Measurements from ENCODE around the gene TFF1.

The TFF1 gene

GRCh38 chr21:42383331-42383730, 17.0 kb upstream of the TFF1 start:
- peaks cover 0 to 4% of the 10 kb centered on the region in 2 donors for H3K9me3 ChIP-seq (ENCODE audit: control insufficient read depth in 2 of 2, low read length in 2 of 2)
- H3K4me1 ChIP-seq (ENCODE audit: control insufficient read depth in 2 of 2, insufficient read depth in 2 of 2, low read length in 2 of 2): peaks cover 11 to 29% of the 10 kb centered on the region in 2 donors
- peak overlapping the region; percentile 45 to 72 for H3K27ac ChIP-seq (ENCODE audit: low read depth in 2 of 2, low read length in 2 of 2)
- no peak overlapping the region for H3K4me3 ChIP-seq (ENCODE audit: low read length in 2 of 2)
- H3K27me3 ChIP-seq (ENCODE audit: control insufficient read depth in 2 of 2, insufficient read depth in 2 of 2, low read length in 2 of 2): no peaks in the 10 kb centered on the region
- H3K9ac ChIP-seq (ENCODE audit: low read depth in 1 of 2, low read length in 2 of 2): peak overlapping the region in 1 of 2 donors; percentile 50
- H3K36me3 ChIP-seq (ENCODE audit: control insufficient read depth in 2 of 2, insufficient read depth in 2 of 2, low read length in 2 of 2): no peaks in the 10 kb centered on the region

GRCh38 chr21:42382915-42383314, 16.6 kb upstream of the TFF1 start:
- no peaks in the 10 kb centered on the region for H3K36me3 ChIP-seq (ENCODE audit: control insufficient read depth in 2 of 2, insufficient read depth in 2 of 2, low read length in 2 of 2)
- no peak overlapping the region for H3K27ac ChIP-seq (ENCODE audit: low read depth in 2 of 2, low read length in 2 of 2)
- H3K4me3 ChIP-seq (ENCODE audit: low read length in 2 of 2): no peak overlapping the region
- peaks cover 11 to 31% of the 10 kb centered on the region in 2 donors for H3K4me1 ChIP-seq (ENCODE audit: control insufficient read depth in 2 of 2, insufficient read depth in 2 of 2, low read length in 2 of 2)
- H3K9me3 ChIP-seq (ENCODE audit: control insufficient read depth in 2 of 2, low read length in 2 of 2): peaks cover 0 to 4% of the 10 kb centered on the region in 2 donors
- no peaks in the 10 kb centered on the region for H3K27me3 ChIP-seq (ENCODE audit: control insufficient read depth in 2 of 2, insufficient read depth in 2 of 2, low read length in 2 of 2)
- H3K9ac ChIP-seq (ENCODE audit: low read depth in 1 of 2, low read length in 2 of 2): no peak overlapping the region

DNA sequence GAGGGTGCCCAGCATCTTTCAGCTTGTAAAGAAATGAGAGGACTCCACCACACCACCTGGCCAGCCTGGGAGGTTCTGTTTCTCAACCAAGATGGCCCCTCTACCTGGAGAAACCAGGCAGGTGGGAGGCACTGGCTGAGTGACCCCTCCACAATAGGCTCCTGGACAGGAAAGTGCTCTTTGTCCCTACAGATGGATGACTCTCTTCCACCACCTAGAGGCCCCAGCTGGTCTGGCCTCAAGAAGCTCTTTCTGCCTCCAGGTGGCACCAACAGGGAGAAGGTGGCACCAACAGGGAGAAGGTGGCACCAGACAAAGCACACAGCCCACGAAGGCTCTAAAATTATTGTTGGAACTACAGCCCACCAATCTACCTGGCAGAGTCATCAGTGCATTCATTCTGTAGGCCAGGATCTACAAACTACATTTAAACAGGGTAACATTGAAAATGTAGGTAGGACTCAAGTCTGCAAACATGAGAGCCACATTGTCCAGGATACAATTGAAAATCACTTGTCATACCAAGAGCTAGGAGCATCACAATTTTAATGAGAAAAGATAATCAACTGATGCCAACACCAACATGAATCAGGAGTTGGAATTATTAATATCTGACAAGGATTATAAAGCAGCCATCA, 15.1 kb upstream of the TFF1 start:
- Histone ChIP-seq H3K4me3 (ENCODE audit: low read length in 2 of 2) (no peak overlapping the region), H3K9ac (ENCODE audit: low read depth in 1 of 2, low read length in 2 of 2) (no peak overlapping the region), H3K36me3 (ENCODE audit: control insufficient read depth in 2 of 2, insufficient read depth in 2 of 2, low read length in 2 of 2) (no peaks in the 10 kb centered on the region)

GRCh38 chr21:42379426-42380215, 13.3 kb upstream of the TFF1 start:
- Histone ChIP-seq H3K4me3 (ENCODE audit: low read length in 2 of 2) (no peak overlapping the region), H3K4me1 (ENCODE audit: control insufficient read depth in 2 of 2, insufficient read depth in 2 of 2, low read length in 2 of 2) (peaks cover 22 to 32% of the 10 kb centered on the region in 2 donors), H3K36me3 (ENCODE audit: control insufficient read depth in 2 of 2, insufficient read depth in 2 of 2, low read length in 2 of 2) (no peaks in the 10 kb centered on the region), H3K9me3 (ENCODE audit: control insufficient read depth in 2 of 2, low read length in 2 of 2) (peaks cover 0 to 4% of the 10 kb centered on the region in 2 donors), H3K27me3 (ENCODE audit: control insufficient read depth in 2 of 2, insufficient read depth in 2 of 2, low read length in 2 of 2) (peaks cover 0 to 3% of the 10 kb centered on the region in 2 donors), H3K27ac (ENCODE audit: low read depth in 2 of 2, low read length in 2 of 2) (no peak overlapping the region), H3K9ac (ENCODE audit: low read depth in 1 of 2, low read length in 2 of 2) (no peak overlapping the region)

More for the DNA sequence above, 15.1 kb upstream of the TFF1 start:
- Histone ChIP-seq H3K9me3 (ENCODE audit: control insufficient read depth in 2 of 2, low read length in 2 of 2) (peaks cover 0 to 4% of the 10 kb centered on the region in 2 donors), H3K27ac (ENCODE audit: low read depth in 2 of 2, low read length in 2 of 2) (no peak overlapping the region), H3K27me3 (ENCODE audit: control insufficient read depth in 2 of 2, insufficient read depth in 2 of 2, low read length in 2 of 2) (peaks cover 0 to 3% of the 10 kb centered on the region in 2 donors), H3K4me1 (ENCODE audit: control insufficient read depth in 2 of 2, insufficient read depth in 2 of 2, low read length in 2 of 2) (peaks cover 14 to 39% of the 10 kb centered on the region in 2 donors)

DNA sequence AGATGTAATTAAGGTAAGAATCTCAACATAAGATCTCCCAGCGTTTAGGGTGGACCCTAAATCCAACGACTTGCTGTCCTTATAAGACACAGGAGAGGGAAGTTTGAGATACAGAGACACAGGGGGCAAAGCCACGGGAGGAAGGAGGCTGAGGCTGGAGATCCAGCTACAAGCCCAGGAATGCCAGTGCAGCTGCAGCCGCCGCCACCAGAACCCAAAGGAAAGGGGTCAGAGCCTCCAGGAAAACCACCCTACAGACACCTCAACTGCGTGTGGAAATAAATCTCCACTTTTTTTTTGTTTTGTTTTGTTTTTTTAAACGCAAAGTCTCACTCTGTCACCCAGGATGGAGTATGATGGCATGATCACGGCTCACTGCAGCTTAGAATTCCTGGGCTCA, 12.1 kb upstream of the TFF1 start:
- Histone ChIP-seq H3K27me3 (ENCODE audit: control insufficient read depth in 2 of 2, insufficient read depth in 2 of 2, low read length in 2 of 2) (peaks cover 0 to 3% of the 10 kb centered on the region in 2 donors), H3K36me3 (ENCODE audit: control insufficient read depth in 2 of 2, insufficient read depth in 2 of 2, low read length in 2 of 2) (no peaks in the 10 kb centered on the region), H3K4me1 (ENCODE audit: control insufficient read depth in 2 of 2, insufficient read depth in 2 of 2, low read length in 2 of 2) (peaks cover 20 to 21% of the 10 kb centered on the region in 2 donors), H3K4me3 (ENCODE audit: low read length in 2 of 2) (no peak overlapping the region), H3K9ac (ENCODE audit: low read depth in 1 of 2, low read length in 2 of 2) (no peak overlapping the region), H3K27ac (ENCODE audit: low read depth in 2 of 2, low read length in 2 of 2) (no peak overlapping the region), H3K9me3 (ENCODE audit: control insufficient read depth in 2 of 2, low read length in 2 of 2) (peaks cover 0 to 4% of the 10 kb centered on the region in 2 donors)

GRCh38 chr21:42377951-42378340, 11.6 kb upstream of the TFF1 start:
- peaks cover 0 to 3% of the 10 kb centered on the region in 2 donors for H3K27me3 ChIP-seq (ENCODE audit: control insufficient read depth in 2 of 2, insufficient read depth in 2 of 2, low read length in 2 of 2)
- no peaks in the 10 kb centered on the region for H3K36me3 ChIP-seq (ENCODE audit: control insufficient read depth in 2 of 2, insufficient read depth in 2 of 2, low read length in 2 of 2)
- no peak overlapping the region for H3K4me3 ChIP-seq (ENCODE audit: low read length in 2 of 2)

GRCh38 chr21:42377211-42377950, 11.0 kb upstream of the TFF1 start:
- Histone ChIP-seq H3K4me1 (ENCODE audit: control insufficient read depth in 2 of 2, insufficient read depth in 2 of 2, low read length in 2 of 2) (peaks cover 20% of the 10 kb centered on the region in 2 donors), H3K27ac (ENCODE audit: low read depth in 2 of 2, low read length in 2 of 2) (peak overlapping the region in 1 of 2 donors; percentile 88), H3K9me3 (ENCODE audit: control insufficient read depth in 2 of 2, low read length in 2 of 2) (peaks cover 0 to 4% of the 10 kb centered on the region in 2 donors), H3K9ac (ENCODE audit: low read depth in 1 of 2, low read length in 2 of 2) (peak overlapping the region in 1 of 2 donors; percentile 77), H3K4me3 (ENCODE audit: low read length in 2 of 2) (peak overlapping the region; percentile 52 to 62), H3K27me3 (ENCODE audit: control insufficient read depth in 2 of 2, insufficient read depth in 2 of 2, low read length in 2 of 2) (peaks cover 0 to 3% of the 10 kb centered on the region in 2 donors), H3K36me3 (ENCODE audit: control insufficient read depth in 2 of 2, insufficient read depth in 2 of 2, low read length in 2 of 2) (no peaks in the 10 kb centered on the region)

More at GRCh38 chr21:42377951-42378340, 11.6 kb upstream of the TFF1 start:
- Histone ChIP-seq H3K9ac (ENCODE audit: low read depth in 1 of 2, low read length in 2 of 2) (no peak overlapping the region), H3K4me1 (ENCODE audit: control insufficient read depth in 2 of 2, insufficient read depth in 2 of 2, low read length in 2 of 2) (peaks cover 20% of the 10 kb centered on the region in 2 donors), H3K27ac (ENCODE audit: low read depth in 2 of 2, low read length in 2 of 2) (no peak overlapping the region), H3K9me3 (ENCODE audit: control insufficient read depth in 2 of 2, low read length in 2 of 2) (peaks cover 0 to 4% of the 10 kb centered on the region in 2 donors)

DNA sequence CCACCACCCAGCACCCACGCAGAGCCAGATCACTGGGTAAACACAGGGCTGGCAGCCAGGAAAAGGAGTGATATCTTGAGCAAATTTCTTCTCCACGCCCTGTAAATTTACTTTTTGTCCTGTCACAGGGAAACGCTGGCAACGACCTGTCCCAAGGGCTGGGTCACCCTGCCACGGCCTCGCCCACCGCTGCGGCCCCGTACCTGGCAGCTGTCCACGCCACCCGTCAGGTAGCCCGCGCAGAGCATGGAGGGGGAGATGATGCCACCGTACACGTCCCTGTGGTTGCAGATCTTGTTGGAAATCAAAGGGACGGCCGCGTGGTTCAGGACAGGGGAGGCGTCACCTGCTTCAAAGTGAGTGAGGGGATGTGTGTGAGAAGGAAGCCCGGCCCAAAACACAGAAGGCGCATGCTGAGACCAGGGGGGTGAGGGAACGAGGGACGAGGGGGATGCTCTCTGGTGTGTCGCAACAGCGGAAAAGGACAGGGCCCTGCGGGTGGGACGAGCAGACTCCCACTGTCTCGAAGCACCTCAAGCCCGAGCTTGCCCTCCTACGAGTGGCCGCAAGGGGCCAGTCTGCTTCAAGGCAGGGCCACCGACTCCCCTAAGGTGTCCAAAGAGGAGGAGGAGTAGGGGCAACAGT, 10.1 kb upstream of the TFF1 start:
- peaks cover 20% of the 10 kb centered on the region in 2 donors for H3K4me1 ChIP-seq (ENCODE audit: control insufficient read depth in 2 of 2, insufficient read depth in 2 of 2, low read length in 2 of 2)
- H3K27ac ChIP-seq (ENCODE audit: low read depth in 2 of 2, low read length in 2 of 2): peak overlapping the region; percentile 82 to 88
- peak overlapping the region; percentile 41 to 77 for H3K9ac ChIP-seq (ENCODE audit: low read depth in 1 of 2, low read length in 2 of 2)
- peak overlapping the region; percentile 52 to 62 for H3K4me3 ChIP-seq (ENCODE audit: low read length in 2 of 2)
- H3K9me3 ChIP-seq (ENCODE audit: control insufficient read depth in 2 of 2, low read length in 2 of 2): no peaks in the 10 kb centered on the region
- no peaks in the 10 kb centered on the region for H3K36me3 ChIP-seq (ENCODE audit: control insufficient read depth in 2 of 2, insufficient read depth in 2 of 2, low read length in 2 of 2)
- peaks cover 0 to 3% of the 10 kb centered on the region in 2 donors for H3K27me3 ChIP-seq (ENCODE audit: control insufficient read depth in 2 of 2, insufficient read depth in 2 of 2, low read length in 2 of 2)

GRCh38 chr21:42375966-42376337, 9.6 kb upstream of the TFF1 start:
- peaks cover 20 to 26% of the 10 kb centered on the region in 2 donors for H3K4me1 ChIP-seq (ENCODE audit: control insufficient read depth in 2 of 2, insufficient read depth in 2 of 2, low read length in 2 of 2)
- H3K9ac ChIP-seq (ENCODE audit: low read depth in 1 of 2, low read length in 2 of 2): peak overlapping the region; percentile 52 to 77
- H3K36me3 ChIP-seq (ENCODE audit: control insufficient read depth in 2 of 2, insufficient read depth in 2 of 2, low read length in 2 of 2): no peaks in the 10 kb centered on the region
- peak overlapping the region; percentile 82 to 88 for H3K27ac ChIP-seq (ENCODE audit: low read depth in 2 of 2, low read length in 2 of 2)
- peaks cover 0 to 3% of the 10 kb centered on the region in 2 donors for H3K27me3 ChIP-seq (ENCODE audit: control insufficient read depth in 2 of 2, insufficient read depth in 2 of 2, low read length in 2 of 2)
- peak overlapping the region; percentile 38 to 62 for H3K4me3 ChIP-seq (ENCODE audit: low read length in 2 of 2)
- no peaks in the 10 kb centered on the region for H3K9me3 ChIP-seq (ENCODE audit: control insufficient read depth in 2 of 2, low read length in 2 of 2)

Data from mucosa of rectum (tissue), 2 donors.